GM12872 (cell line): Measurements from ENCODE around the gene SARS2.

ENCODE experiments used
- CTCF ChIP-seq: IDR thresholded peaks from 3 replicates; pipeline ENCODE4 v1.5.1; 2011; ENCODE audit warnings: low read depth, mild to moderate bottlenecking, low read length, moderate library complexity; ENCODE audit not compliant: insufficient read depth

Gene SARS2

GRCh38 chr19:38880882-38881609 is 49.5 kb downstream of the SARS2 start:
- TF ChIP-seq CTCF = no peak

GRCh38 chr19:38880076-38880881 is 50.3 kb downstream of the SARS2 start:
- no peak for TF ChIP-seq CTCF

GRCh38 chr19:38879400-38879751 is 51.2 kb downstream of the SARS2 start:
- no peak for TF ChIP-seq CTCF

GRCh38 chr19:38878575-38879399 is 51.8 kb downstream of the SARS2 start:
- TF ChIP-seq CTCF = 0 out of 3 replicates have a peak, but pooled peaks have one; percentile 19

GRCh38 chr19:38877781-38878574 is 52.6 kb downstream of the SARS2 start, which contains the start of gene RINL:
Gene RINL, minus strand, starts transcription at chr19:38878275. Its CDS starts 1,533 bp downstream, at chr19:38876742.
- TF ChIP-seq CTCF = no peak

- no peak for TF ChIP-seq CTCF
Measured at GRCh38 chr19:38875656-38876395, 54.7 kb downstream of the SARS2 start.
